GM12878 (cell line): ENCODE measurements around the gene SLC9A7.

Experiments used
- HDAC6 ChIP-seq: fragments of 200-600 bp; sonication (generic); IDR thresholded peaks from one replicate; pipeline ENCODE4 v1.8.0; 2017; ENCODE audit warnings: antibody characterized with exemption; ENCODE audit not compliant: unreplicated experiment
- MYC ChIP-seq: IDR thresholded peaks from 2 replicates; pipeline ENCODE4 v1.6.1; 2011; ENCODE audit warnings: mild to moderate bottlenecking, low read length, moderate library complexity, inconsistent platforms; ENCODE audit not compliant: insufficient read depth, insufficient replicate concordance, insufficient read length, severe bottlenecking
- RB1 ChIP-seq: fragments of 450-650 bp; formaldehyde crosslinking; IDR thresholded peaks from 2 replicates; pipeline ENCODE4 v1.6.1; 2017; ENCODE audit warnings: mild to moderate bottlenecking, borderline replicate concordance
- TCF3 ChIP-seq: IDR thresholded peaks from 2 replicates; pipeline ENCODE4 v1.6.1; 2012; ENCODE audit warnings: low read depth, mild to moderate bottlenecking, low read length, borderline replicate concordance; ENCODE audit not compliant: insufficient read depth
- TF ChIP-seq, protein P1 (sequence below), 3 experiments: IDR thresholded peaks in 2 of 3; conservative IDR thresholded peaks in 1 of 3; 2 replicates each; pipeline ENCODE4 v1.5.1; 2011; ENCODE audit warnings: low read depth in 3 of 3, low read length in 3 of 3, mild to moderate bottlenecking in 3 of 3, control low read depth in 2 of 3, moderate library complexity in 2 of 3, inconsistent platforms in 1 of 3, mixed read lengths in 1 of 3; ENCODE audit not compliant: control insufficient read depth in 2 of 3, insufficient read depth in 1 of 3; ENCODE audit errors: extremely low read depth in 1 of 3

DNA sequence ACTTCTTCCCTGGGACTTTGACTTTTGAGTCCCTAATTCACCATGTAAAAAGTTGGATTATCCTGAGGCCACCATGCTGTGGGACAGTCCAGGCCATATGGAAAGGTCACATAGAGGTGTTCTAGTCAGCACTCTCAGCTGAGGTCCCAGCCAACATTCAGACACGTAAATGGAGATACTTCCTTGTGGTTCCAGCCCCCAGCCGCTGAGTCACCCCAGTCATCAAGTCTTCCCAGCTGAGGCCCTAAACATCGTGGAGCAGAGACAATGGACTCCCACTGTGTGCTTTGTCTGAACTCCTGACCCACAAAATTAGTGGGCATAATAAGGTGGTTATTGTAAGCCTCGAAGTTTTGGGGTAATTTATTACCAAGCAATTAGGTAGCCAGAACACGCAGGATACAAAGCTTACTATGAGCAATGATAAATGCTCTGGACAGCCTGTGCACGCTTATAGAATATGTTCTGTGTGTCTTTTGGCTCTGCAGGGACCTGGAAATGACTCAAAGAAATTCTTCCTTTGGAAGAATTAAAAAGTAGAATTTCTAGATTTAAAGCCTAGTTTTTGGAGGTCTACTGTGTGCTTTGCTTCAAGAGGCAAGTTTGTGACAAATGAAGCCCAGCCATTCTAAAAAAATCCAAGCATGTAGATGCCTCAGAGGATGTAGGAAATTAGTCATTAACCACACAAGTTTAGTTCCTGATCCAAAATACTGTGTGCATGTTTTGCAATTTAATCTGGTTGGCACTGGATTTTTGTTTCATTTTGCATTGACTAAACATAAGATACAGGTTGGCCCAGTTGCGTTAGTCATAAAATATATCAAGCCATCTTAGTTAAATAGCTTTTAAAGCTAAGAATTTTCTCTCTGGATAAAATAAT lies 33.2 kb upstream of the SLC9A7 start:
- TF ChIP-seq MYC (no peak), RB1 (no peak), HDAC6 (no peak), TCF3 (no peak)
- TF ChIP-seq, protein P1, sequence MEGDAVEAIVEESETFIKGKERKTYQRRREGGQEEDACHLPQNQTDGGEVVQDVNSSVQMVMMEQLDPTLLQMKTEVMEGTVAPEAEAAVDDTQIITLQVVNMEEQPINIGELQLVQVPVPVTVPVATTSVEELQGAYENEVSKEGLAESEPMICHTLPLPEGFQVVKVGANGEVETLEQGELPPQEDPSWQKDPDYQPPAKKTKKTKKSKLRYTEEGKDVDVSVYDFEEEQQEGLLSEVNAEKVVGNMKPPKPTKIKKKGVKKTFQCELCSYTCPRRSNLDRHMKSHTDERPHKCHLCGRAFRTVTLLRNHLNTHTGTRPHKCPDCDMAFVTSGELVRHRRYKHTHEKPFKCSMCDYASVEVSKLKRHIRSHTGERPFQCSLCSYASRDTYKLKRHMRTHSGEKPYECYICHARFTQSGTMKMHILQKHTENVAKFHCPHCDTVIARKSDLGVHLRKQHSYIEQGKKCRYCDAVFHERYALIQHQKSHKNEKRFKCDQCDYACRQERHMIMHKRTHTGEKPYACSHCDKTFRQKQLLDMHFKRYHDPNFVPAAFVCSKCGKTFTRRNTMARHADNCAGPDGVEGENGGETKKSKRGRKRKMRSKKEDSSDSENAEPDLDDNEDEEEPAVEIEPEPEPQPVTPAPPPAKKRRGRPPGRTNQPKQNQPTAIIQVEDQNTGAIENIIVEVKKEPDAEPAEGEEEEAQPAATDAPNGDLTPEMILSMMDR (IDR thresholded peaks at IDR 0.05 in 2 of 3, conservative IDR thresholded peaks at IDR 0.05 in 1 of 3; ENCODE audit: control insufficient read depth in 2 of 3, extremely low read depth in 1 of 3, insufficient read depth in 1 of 3, low read depth in 3 of 3, low read length in 3 of 3) = no peak
